CD14-positive monocyte (primary cell): ENCODE data around the gene GPC6. TPM values are rescaled to one million over a fixed set of nuclear protein-coding genes. Genes with fewer than 3 reads are reported as not detected.

Experiments used
- DNase-seq, 3 donors: peaks; one replicate each; pipeline ENCODE4 v3.0.0-alpha.2; 2011 to 2022
- H2AFZ ChIP-seq: 2 replicates; pipeline ENCODE4 v1.6.0; 2012; ENCODE audit warnings: mild to moderate bottlenecking, low read depth, low read length, inconsistent platforms; ENCODE audit not compliant: insufficient read depth, poor library complexity, severe bottlenecking
- H3K27ac ChIP-seq, 2 donors: 1 replicate in 1 of 2; 2 replicates in 1 of 2; pipeline ENCODE4 v1.5.1; 2012 to 2013; ENCODE audit warnings: low read length in 2 of 2, control low read depth in 1 of 2, inconsistent platforms in 1 of 2, low read depth in 1 of 2, mild to moderate bottlenecking in 1 of 2
- H3K27me3 ChIP-seq, 2 donors: one replicate each; pipeline versions ENCODE4 v1.6.0 to v1.6.1; 2011 to 2013; ENCODE audit warnings: low read length in 2 of 2; ENCODE audit not compliant: control insufficient read depth in 2 of 2, insufficient read depth in 2 of 2
- H3K36me3 ChIP-seq, 2 donors: replicated peaks in 1 of 2; 1 replicate in 1 of 2; 2 replicates in 1 of 2; pipeline versions ENCODE4 v1.5.1 to v1.6.1; 2012 to 2013; ENCODE audit warnings: low read length in 2 of 2, control low read depth in 1 of 2, inconsistent platforms in 1 of 2, mild to moderate bottlenecking in 1 of 2; ENCODE audit not compliant: insufficient read depth in 2 of 2, control insufficient read depth in 1 of 2
- H3K4me1 ChIP-seq, 2 donors: 1 replicate in 1 of 2; 2 replicates in 1 of 2; pipeline versions ENCODE4 v1.5.1 to v1.6.1; 2012 to 2013; ENCODE audit warnings: low read length in 2 of 2, control low read depth in 1 of 2, inconsistent platforms in 1 of 2, mild to moderate bottlenecking in 1 of 2, moderate library complexity in 1 of 2; ENCODE audit not compliant: insufficient read depth in 2 of 2, control insufficient read depth in 1 of 2
- H3K4me2 ChIP-seq: replicated peaks from 2 replicates; pipeline ENCODE3; 2012; ENCODE audit warnings: low read length, moderate library complexity, mild to moderate bottlenecking; ENCODE audit not compliant: poor library complexity, severe bottlenecking; ENCODE audit errors: extremely low read depth
- H3K4me3 ChIP-seq, 3 experiments: fragments of 200-600 bp in 1 of 3; sonication (generic) in 1 of 3; replicated peaks in 1 of 3; 1 replicate in 2 of 3; 2 replicates in 1 of 3; pipeline ENCODE4 v1.5.1; 2011 to 2013; ENCODE audit warnings: low read length in 3 of 3, mild to moderate bottlenecking in 3 of 3, control low read depth in 2 of 3, low read depth in 2 of 3, inconsistent platforms in 1 of 3, moderate library complexity in 1 of 3
- H3K79me2 ChIP-seq: 2 replicates; pipeline ENCODE4 v1.6.0; 2012; ENCODE audit warnings: mild to moderate bottlenecking, control low read depth, inconsistent platforms, low read length, moderate library complexity; ENCODE audit not compliant: insufficient read depth
- H3K9ac ChIP-seq: 2 replicates; pipeline ENCODE4 v1.6.0; 2017; ENCODE audit warnings: low read length, mild to moderate bottlenecking; ENCODE audit not compliant: insufficient read depth, poor library complexity, severe bottlenecking
- H3K9me3 ChIP-seq, 2 donors: replicated peaks in 1 of 2; 1 replicate in 1 of 2; 2 replicates in 1 of 2; pipeline versions ENCODE4 v1.5.1 to v1.6.1; 2012 to 2013; ENCODE audit warnings: low read length in 2 of 2, control low read depth in 1 of 2; ENCODE audit not compliant: control insufficient read depth in 1 of 2, insufficient read depth in 1 of 2
- H4K20me1 ChIP-seq: 2 replicates; pipeline ENCODE4 v1.6.0; 2012; ENCODE audit warnings: mild to moderate bottlenecking, low read length, control low read depth, moderate library complexity; ENCODE audit not compliant: insufficient read depth
- H3K27ac Mint-ChIP-seq, 7 donors: one replicate each; pipeline ENCODE4 v1.8.0; 2020; ENCODE audit warnings: mild to moderate bottlenecking in 7 of 7, mixed read lengths in 7 of 7, moderate library complexity in 6 of 7, inconsistent platforms in 2 of 7
- H3K27me3 Mint-ChIP-seq, 3 donors: one replicate each; pipeline ENCODE4 v1.8.0; 2021 to 2022; ENCODE audit warnings: low read depth in 3 of 3, mild to moderate bottlenecking in 3 of 3, mixed read lengths in 3 of 3, moderate library complexity in 3 of 3, inconsistent platforms in 1 of 3
- H3K36me3 Mint-ChIP-seq, 2 donors: one replicate each; pipeline ENCODE4 v1.8.0; 2020; ENCODE audit warnings: mixed read lengths in 2 of 2, inconsistent platforms in 1 of 2, mild to moderate bottlenecking in 1 of 2
- H3K4me1 Mint-ChIP-seq: one replicate; pipeline ENCODE4 v1.8.0; 2020; ENCODE audit warnings: mild to moderate bottlenecking, mixed read lengths
- H3K4me3 Mint-ChIP-seq, 2 donors: one replicate each; pipeline ENCODE4 v1.8.0; 2020; ENCODE audit warnings: mild to moderate bottlenecking in 2 of 2, mixed read lengths in 2 of 2, moderate library complexity in 1 of 2
- H3K9me3 Mint-ChIP-seq, 7 donors: one replicate each; pipeline ENCODE4 v1.8.0; 2020 to 2022; ENCODE audit warnings: mixed read lengths in 7 of 7, mild to moderate bottlenecking in 6 of 7, moderate library complexity in 6 of 7, inconsistent platforms in 2 of 7
- WGBS: methylation state at CpG from one replicate; pipeline ENCODE4 v1.1.5; 2013; ENCODE audit warnings: missing lambda C conversion rate; ENCODE audit not compliant: insufficient coverage; 5-methylcytosine and 5-hydroxymethylcytosine counted together
- intact Hi-C, 2 donors: fragments of 100-400 bp; cut with micrococcal nuclease; formaldehyde crosslinking; loops; one replicate each; pipeline versions ENCODE4 v1.15.0 to v1.15.1; 2023
- polyA plus RNA-seq, 3 donors: library from polyadenylated mRNA; depleted of rRNA in 1 of 3; unstranded in 2 of 3; stranded (reverse) in 1 of 3; fragments of 300-500 nt in 2 of 3; fragments of >200 nt in 1 of 3; fragmentation: Illumina TruSeq in 2 of 3; gene quantifications; 1 replicate in 2 of 3; 2 replicates in 1 of 3; pipeline ENCODE4 v1.2.3, GENCODE V29; 2012 to 2021
- TF ChIP-seq, protein P1 (sequence below): fragments of 200-600 bp; IDR thresholded peaks from one replicate; pipeline ENCODE4 v1.8.0; 2022; ENCODE audit warnings: antibody characterized with exemption, mild to moderate bottlenecking

GPC6 gene
- polyA plus RNA-seq, 3 donors, result not detected

DNA sequence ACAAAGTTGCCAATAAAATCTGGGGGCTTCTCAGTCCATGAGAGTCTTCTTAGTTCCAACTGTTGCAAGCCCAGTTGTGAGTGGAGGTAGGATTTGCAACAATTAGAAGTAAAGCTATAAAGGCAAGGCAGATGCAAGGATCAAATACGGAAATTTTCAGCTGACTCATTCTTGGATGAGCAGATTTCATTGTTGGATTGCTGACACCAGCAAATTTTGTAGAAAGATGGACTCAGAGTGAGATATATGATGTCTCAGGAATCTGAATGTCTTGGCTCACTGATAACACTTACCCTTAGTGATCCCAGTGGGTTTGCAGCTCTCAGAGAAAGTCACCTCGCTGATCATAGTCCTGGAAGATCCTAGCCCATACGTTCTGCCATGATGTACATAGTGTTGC lies 209.0 kb downstream of the GPC6 start:
- no peak for DNase-seq
- H3K4me3 Mint-ChIP-seq, result no peak overlapping the region
- Histone ChIP-seq H3K9me3 (no peaks in the 10 kb centered on the region), H3K4me1 (no peaks in the 10 kb centered on the region), H4K20me1 (no peaks in the 10 kb centered on the region), H3K79me2 (no peaks in the 10 kb centered on the region), H3K4me2 (no peak overlapping the region), H2AFZ (no peak overlapping the region), H3K27me3 (no peaks in the 10 kb centered on the region), H3K4me3 (no peak overlapping the region), H3K36me3 (no peaks in the 10 kb centered on the region), H3K9ac (no peak overlapping the region), H3K27ac (no peak overlapping the region)
- H3K27ac Mint-ChIP-seq, result no peak overlapping the region
- no peaks in the 10 kb centered on the region for H3K4me1 Mint-ChIP-seq
- intact Hi-C loops, result no loop called here
- peaks cover 0 to 9% (median 2%) of the 10 kb centered on the region in 7 donors for H3K9me3 Mint-ChIP-seq
- no peaks in the 10 kb centered on the region for H3K27me3 Mint-ChIP-seq
- 67% methylated on average over 1 of the region's 3 CpGs for WGBS
- H3K36me3 Mint-ChIP-seq, result no peaks in the 10 kb centered on the region
- TF ChIP-seq, protein P1, sequence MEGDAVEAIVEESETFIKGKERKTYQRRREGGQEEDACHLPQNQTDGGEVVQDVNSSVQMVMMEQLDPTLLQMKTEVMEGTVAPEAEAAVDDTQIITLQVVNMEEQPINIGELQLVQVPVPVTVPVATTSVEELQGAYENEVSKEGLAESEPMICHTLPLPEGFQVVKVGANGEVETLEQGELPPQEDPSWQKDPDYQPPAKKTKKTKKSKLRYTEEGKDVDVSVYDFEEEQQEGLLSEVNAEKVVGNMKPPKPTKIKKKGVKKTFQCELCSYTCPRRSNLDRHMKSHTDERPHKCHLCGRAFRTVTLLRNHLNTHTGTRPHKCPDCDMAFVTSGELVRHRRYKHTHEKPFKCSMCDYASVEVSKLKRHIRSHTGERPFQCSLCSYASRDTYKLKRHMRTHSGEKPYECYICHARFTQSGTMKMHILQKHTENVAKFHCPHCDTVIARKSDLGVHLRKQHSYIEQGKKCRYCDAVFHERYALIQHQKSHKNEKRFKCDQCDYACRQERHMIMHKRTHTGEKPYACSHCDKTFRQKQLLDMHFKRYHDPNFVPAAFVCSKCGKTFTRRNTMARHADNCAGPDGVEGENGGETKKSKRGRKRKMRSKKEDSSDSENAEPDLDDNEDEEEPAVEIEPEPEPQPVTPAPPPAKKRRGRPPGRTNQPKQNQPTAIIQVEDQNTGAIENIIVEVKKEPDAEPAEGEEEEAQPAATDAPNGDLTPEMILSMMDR, result no peak

DNA sequence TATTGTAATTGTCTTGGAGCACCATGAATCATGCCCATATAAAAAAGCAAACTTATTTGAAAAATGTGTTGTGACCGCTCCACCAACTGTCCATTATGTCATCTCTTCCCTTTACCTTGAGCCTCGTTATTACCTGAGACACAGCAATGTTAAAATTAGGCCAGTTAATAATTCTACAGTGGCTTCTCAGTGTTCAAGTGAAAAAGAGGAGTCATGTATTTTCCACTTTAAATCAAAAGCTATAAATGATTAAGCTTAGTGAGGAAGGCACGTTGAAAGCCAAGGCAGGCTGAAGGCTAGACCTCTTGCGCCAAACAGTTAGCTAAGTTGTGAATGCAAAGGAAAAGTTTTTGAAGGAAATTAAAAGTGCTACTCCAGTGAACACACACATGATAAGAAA lies 210.5 kb downstream of the GPC6 start:
- no peaks in the 10 kb centered on the region for H3K36me3 Mint-ChIP-seq
- H3K4me2 ChIP-seq, result no peak overlapping the region
- no peaks in the 10 kb centered on the region for H3K9me3 ChIP-seq
- H3K36me3 ChIP-seq, result no peaks in the 10 kb centered on the region
- no peaks in the 10 kb centered on the region for H3K4me1 Mint-ChIP-seq
- no peak for DNase-seq
- no peak overlapping the region for H3K27ac Mint-ChIP-seq
- no peaks in the 10 kb centered on the region for H3K27me3 Mint-ChIP-seq
- intact Hi-C loops, result no loop called here
- no peaks in the 10 kb centered on the region for H3K79me2 ChIP-seq
- no peak overlapping the region for H3K4me3 ChIP-seq
- H3K9ac ChIP-seq, result no peak overlapping the region
- no peak overlapping the region for H3K4me3 Mint-ChIP-seq
- WGBS, result 40% methylated on average over 1 of the region's 4 CpGs
- TF ChIP-seq, protein P1, result no peak
- no peak overlapping the region for H2AFZ ChIP-seq
- no peaks in the 10 kb centered on the region for H3K27me3 ChIP-seq
- H4K20me1 ChIP-seq, result no peaks in the 10 kb centered on the region
- no peak overlapping the region for H3K27ac ChIP-seq
- H3K9me3 Mint-ChIP-seq, result peaks cover 0 to 10% (median 2%) of the 10 kb centered on the region in 7 donors
- no peaks in the 10 kb centered on the region for H3K4me1 ChIP-seq
